Psoas muscle (tissue), 8 donors: ENCODE measurements around the gene MATN1. TPM values are rescaled to one million over a fixed set of nuclear protein-coding genes. Genes with fewer than 3 reads are reported as not detected.
A peak's percentile ranks its signal among the peaks of the same experiment; 100 is the strongest.

Source experiments
- ATAC-seq, 4 donors: fragments of 200-7000 bp; cut with Tn5 transposase; one replicate each; pipeline ENCODE4 v1.9.1; 2020; ENCODE audit warnings: moderate library complexity in 3 of 4, mild to moderate bottlenecking in 2 of 4
- DNase-seq, 2 donors: peaks; one replicate each; pipeline ENCODE4 v3.0.0-alpha.2; 2020
- H3K27ac ChIP-seq: fragments of 200-600 bp; one replicate; pipeline ENCODE4 v1.8.0; 2022
- H3K27me3 ChIP-seq, 3 donors: fragments of 200-600 bp in 1 of 3; one replicate each; pipeline versions ENCODE4 v1.6.1 to v1.8.0; 2013 to 2022; ENCODE audit warnings: low read length in 2 of 3, mild to moderate bottlenecking in 2 of 3, moderate library complexity in 1 of 3; ENCODE audit not compliant: insufficient read depth in 3 of 3
- H3K36me3 ChIP-seq, 2 donors: fragments of 200-600 bp in 1 of 2; one replicate each; pipeline versions ENCODE4 v1.6.1 to v1.8.0; 2013 to 2022; ENCODE audit warnings: low read depth in 1 of 2, mild to moderate bottlenecking in 1 of 2, moderate library complexity in 1 of 2; ENCODE audit not compliant: insufficient read depth in 1 of 2
- H3K4me1 ChIP-seq: fragments of 200-600 bp; one replicate; pipeline ENCODE4 v1.8.0; 2022
- H3K4me3 ChIP-seq: fragments of 200-600 bp; one replicate; pipeline ENCODE4 v1.8.0; 2022; ENCODE audit warnings: mild to moderate bottlenecking
- H3K9me3 ChIP-seq: fragments of 200-600 bp; one replicate; pipeline ENCODE4 v1.8.0; 2022
- WGBS, 3 donors: extraction: QIAGEN DNeasy Blood & Tissue Kit; methylation state at CpG; one replicate each; pipeline versions ENCODE4 v1.1.6 to v1.1.7; 2013; 5-methylcytosine and 5-hydroxymethylcytosine counted together
- intact Hi-C, 2 donors: fragments of 100-400 bp; cut with DNase I; formaldehyde crosslinking; loops; one replicate each; pipeline versions ENCODE4 v1.11.0 to v1.14.2; 2022
- polyA plus RNA-seq, 3 donors: library from polyadenylated mRNA; stranded (reverse); fragments of 200-250 nt; gene quantifications; one replicate each; pipeline ENCODE4 v1.2.3, GENCODE V29; 2013
- total RNA-seq, 4 donors: library from RNA; stranded (reverse); fragmentation: NEBNext Ultra II Directional in 2 of 4; extraction: Animal tissue kit (Norgen Biotek cat#: 25700) in 2 of 4; gene quantifications; one replicate each; pipeline versions ENCODE4 v1.2.1 to v1.2.4, GENCODE V29; 2021 to 2023
- TF ChIP-seq, protein P1 (sequence below): fragments of 200-600 bp; IDR thresholded peaks from one replicate; pipeline ENCODE4 v1.8.0; 2022; ENCODE audit warnings: antibody characterized with exemption
- donor health status: healthy with polysubstance abuse.
- donor health status: DM: no; HTN: no; CAD: no; lungs with moderate emphysema.
- donor health status: Bipolar disorder and iron deficiency.
- donor health status: healthy.
- donor health status: DM: yes; HTN: yes; CAD: no.
- donor health status: DM: no; HTN: no; CAD: no.
- donor health status: DM: no; HTN: no; CAD: no.
- donor health status: DM: yes; HTN: yes; CAD: no.

Gene MATN1
- total and polyA plus RNA-seq, 7 donors: 0.03 to 0.07 (median 0.04) TPM; not detected in 4

DNA sequence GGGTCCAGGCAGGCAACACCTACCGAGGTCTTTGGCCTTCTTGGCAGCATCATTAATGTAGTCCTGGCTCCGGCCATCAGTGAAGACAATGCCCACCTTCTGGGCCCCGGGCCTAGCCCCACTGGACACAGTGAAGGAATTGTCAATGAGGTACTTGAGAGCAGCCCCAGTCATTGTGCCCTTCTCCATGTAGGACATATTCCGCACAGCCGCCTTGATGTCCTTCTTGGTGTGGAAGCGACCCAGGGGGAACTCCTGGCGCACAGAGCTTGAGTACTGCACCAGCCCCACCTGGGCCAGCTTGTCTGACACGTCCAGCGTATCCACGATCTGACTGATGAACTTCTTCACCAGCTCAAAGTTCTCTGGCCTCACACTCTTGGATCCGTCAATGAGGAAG is 7.5 kb downstream of the MATN1 start:
- no peaks in the 10 kb centered on the region for H3K36me3 ChIP-seq
- WGBS, 3 donors: 98 to 99% (median 98%) methylated on average over 11 of the region's 11 CpGs
- H3K9me3 ChIP-seq: peaks cover 8% of the 10 kb centered on the region
- H3K27me3 ChIP-seq: no peaks in the 10 kb centered on the region
- no peak for ATAC-seq
- peaks cover 3% of the 10 kb centered on the region for H3K4me1 ChIP-seq
- peak in 1 of 2 donors; percentile 56 for DNase-seq
- intact Hi-C loops: no loop called here
- TF ChIP-seq, protein P1, sequence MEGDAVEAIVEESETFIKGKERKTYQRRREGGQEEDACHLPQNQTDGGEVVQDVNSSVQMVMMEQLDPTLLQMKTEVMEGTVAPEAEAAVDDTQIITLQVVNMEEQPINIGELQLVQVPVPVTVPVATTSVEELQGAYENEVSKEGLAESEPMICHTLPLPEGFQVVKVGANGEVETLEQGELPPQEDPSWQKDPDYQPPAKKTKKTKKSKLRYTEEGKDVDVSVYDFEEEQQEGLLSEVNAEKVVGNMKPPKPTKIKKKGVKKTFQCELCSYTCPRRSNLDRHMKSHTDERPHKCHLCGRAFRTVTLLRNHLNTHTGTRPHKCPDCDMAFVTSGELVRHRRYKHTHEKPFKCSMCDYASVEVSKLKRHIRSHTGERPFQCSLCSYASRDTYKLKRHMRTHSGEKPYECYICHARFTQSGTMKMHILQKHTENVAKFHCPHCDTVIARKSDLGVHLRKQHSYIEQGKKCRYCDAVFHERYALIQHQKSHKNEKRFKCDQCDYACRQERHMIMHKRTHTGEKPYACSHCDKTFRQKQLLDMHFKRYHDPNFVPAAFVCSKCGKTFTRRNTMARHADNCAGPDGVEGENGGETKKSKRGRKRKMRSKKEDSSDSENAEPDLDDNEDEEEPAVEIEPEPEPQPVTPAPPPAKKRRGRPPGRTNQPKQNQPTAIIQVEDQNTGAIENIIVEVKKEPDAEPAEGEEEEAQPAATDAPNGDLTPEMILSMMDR: no peak
- H3K4me3 ChIP-seq: no peak overlapping the region
- H3K27ac ChIP-seq: no peak overlapping the region

DNA sequence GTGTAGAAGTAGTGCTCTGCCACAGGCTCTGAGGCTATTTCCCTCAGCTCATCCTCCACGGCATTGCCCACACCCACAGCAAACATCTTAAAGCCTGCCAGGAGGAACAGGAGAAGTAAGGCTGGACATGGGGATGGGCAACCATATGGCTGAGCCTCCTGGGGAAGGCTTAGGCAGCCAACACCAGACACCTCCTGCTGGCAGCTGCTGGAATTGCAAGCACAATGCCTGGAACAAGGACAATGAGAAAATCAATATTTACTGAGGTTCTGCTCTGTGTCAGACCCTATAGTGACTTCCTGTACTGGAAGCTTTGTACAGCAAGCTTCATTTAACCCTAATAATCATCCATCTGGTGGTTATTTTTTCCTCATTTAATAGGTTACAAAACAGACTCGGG is 8.2 kb downstream of the MATN1 start:
- TF ChIP-seq, protein P1: peak; percentile 34
- Histone ChIP-seq H3K9me3 (peaks cover 8% of the 10 kb centered on the region), H3K27me3 (no peaks in the 10 kb centered on the region), H3K36me3 (no peaks in the 10 kb centered on the region), H3K4me3 (no peak overlapping the region), H3K27ac (no peak overlapping the region), H3K4me1 (peaks cover 3% of the 10 kb centered on the region)
- peak in 1 of 2 donors; percentile 30 for DNase-seq
- intact Hi-C loops: no loop called here
- no peak for ATAC-seq
- WGBS, 3 donors: 71 to 83% (median 72%) methylated on average over 2 of the region's 2 CpGs

DNA sequence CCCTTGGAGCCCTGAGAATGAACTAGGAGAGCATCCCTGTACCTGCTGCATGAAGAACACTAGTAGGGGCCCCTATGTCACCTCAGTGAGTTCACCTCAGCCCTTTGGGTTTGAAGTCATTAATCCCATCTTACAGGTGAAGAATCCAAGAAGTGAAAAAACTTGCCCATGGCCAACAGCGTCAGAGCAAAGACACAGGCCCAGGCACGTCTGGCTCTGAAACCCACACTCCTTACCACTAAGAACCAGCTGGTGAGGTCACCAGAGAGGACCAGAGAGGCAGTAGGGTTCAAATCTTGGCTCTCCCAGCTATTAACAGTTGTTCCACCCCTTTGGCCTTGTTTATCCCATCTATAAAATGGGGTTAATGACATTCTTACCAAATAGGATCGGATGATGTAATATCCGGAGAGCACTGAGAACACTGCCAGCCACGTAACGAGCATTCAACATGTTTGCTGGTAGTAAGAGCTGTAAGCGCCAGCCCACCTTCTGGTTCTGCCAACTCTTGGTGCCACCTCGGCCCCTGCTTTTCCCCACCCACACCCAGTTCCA is 8.8 kb downstream of the MATN1 start:
- TF ChIP-seq, protein P1: no peak
- no peaks in the 10 kb centered on the region for H3K36me3 ChIP-seq
- H3K4me1 ChIP-seq: peaks cover 3% of the 10 kb centered on the region
- intact Hi-C loops: no loop called here
- H3K27ac ChIP-seq: no peak overlapping the region
- no peaks in the 10 kb centered on the region for H3K27me3 ChIP-seq
- WGBS, 3 donors: 91 to 95% (median 94%) methylated on average over 8 of the region's 8 CpGs
- H3K9me3 ChIP-seq: peaks cover 8% of the 10 kb centered on the region
- H3K4me3 ChIP-seq: no peak overlapping the region
- DNase-seq (peak in 1 of 2 donors; percentile 36), ATAC-seq (no peak)

DNA sequence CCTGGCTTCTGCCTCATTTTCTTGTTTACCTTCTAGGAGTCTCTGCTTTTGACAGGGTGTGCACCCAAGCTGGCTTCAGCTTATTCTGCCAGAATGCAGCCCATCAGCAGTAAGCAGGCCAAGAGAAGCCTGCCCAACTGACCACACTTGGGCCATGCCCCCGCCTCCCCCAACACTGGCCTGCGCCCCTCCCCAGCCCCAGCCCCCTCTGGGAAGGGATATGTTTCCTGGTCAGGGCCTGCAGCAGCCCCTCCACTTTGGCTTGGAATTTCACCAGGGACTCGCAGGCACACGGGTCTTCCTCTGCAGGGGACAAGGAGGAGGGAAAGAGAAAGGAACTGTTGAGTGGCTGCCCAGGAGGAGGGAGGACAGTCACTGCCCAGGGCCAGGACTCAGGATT is 9.4 kb downstream of the MATN1 start:
- intact Hi-C loops: no loop called here
- peaks cover 8% of the 10 kb centered on the region for H3K9me3 ChIP-seq

More for the DNA sequence above, 9.4 kb downstream of the MATN1 start:
- no peak overlapping the region for H3K4me3 ChIP-seq
- WGBS, 3 donors: 64 to 70% (median 69%) methylated on average over 4 of the region's 4 CpGs
- TF ChIP-seq, protein P1: no peak
- H3K27ac ChIP-seq: no peak overlapping the region
- H3K27me3 ChIP-seq: no peaks in the 10 kb centered on the region
- H3K36me3 ChIP-seq: no peaks in the 10 kb centered on the region
- DNase-seq: peak in 1 of 2 donors; percentile 47
- ATAC-seq: no peak
- no peaks in the 10 kb centered on the region for H3K4me1 ChIP-seq
